Activated CD4-positive, alpha-beta T cell treated with anti-CD3 and anti-CD28 coated beads, Interleukin-2, amount 50 U/mL, for 16 hours (primary cell): Measurements from ENCODE around the gene UFSP1.
A peak's percentile ranks its signal among the peaks of the same experiment; 100 is the strongest.

Source experiments
- DNase-seq: peaks from one replicate; pipeline ENCODE4 v3.0.0-alpha.2; 2020

Gene UFSP1

GRCh38 chr7:100895701-100895955 lies 6.1 kb upstream of the UFSP1 start, which contains the start of gene ACHE:
Gene ACHE, minus strand, starts transcription at chr7:100895888. Its CDS starts 1,656 bp downstream, at chr7:100894232.
- no peak for DNase-seq

- peak; percentile 46 for DNase-seq
Measured at GRCh38 chr7:100894860-100895700, 5.6 kb upstream of the UFSP1 start.

- DNase-seq: no peak
Measured at GRCh38 chr7:100893910-100894721, 4.6 kb upstream of the UFSP1 start.

GRCh38 chr7:100893318-100893895 lies 3.9 kb upstream of the UFSP1 start:
- DNase-seq: no peak

GRCh38 chr7:100892364-100893317 lies 3.1 kb upstream of the UFSP1 start:
- DNase-seq: no peak

GRCh38 chr7:100891568-100892247 lies 2.2 kb upstream of the UFSP1 start:
- no peak for DNase-seq

- no peak for DNase-seq
Measured at GRCh38 chr7:100890653-100891567, 1.4 kb upstream of the UFSP1 start.

- DNase-seq: no peak
Measured at GRCh38 chr7:100888291-100888987, 1.1 kb downstream of the UFSP1 start.

GRCh38 chr7:100887516-100888290 lies 1.8 kb downstream of the UFSP1 start:
- peak; percentile 76 for DNase-seq

GRCh38 chr7:100886936-100887515 lies 2.5 kb downstream of the UFSP1 start:
- DNase-seq: no peak

GRCh38 chr7:100886142-100886935 lies 3.2 kb downstream of the UFSP1 start:
- no peak for DNase-seq

- no peak for DNase-seq
Measured at GRCh38 chr7:100885440-100886141, 3.9 kb downstream of the UFSP1 start.

GRCh38 chr7:100884736-100885439 lies 4.6 kb downstream of the UFSP1 start:
- peak; percentile 41 for DNase-seq

- DNase-seq: no peak
Measured at GRCh38 chr7:100882785-100883526, 6.6 kb downstream of the UFSP1 start.

GRCh38 chr7:100882201-100882600 lies 7.3 kb downstream of the UFSP1 start:
- no peak for DNase-seq

GRCh38 chr7:100881136-100881535 lies 8.4 kb downstream of the UFSP1 start:
- DNase-seq: no peak
